OCI-LY3 (cell line): ENCODE measurements around the gene FNDC3A.
"Not testable (repeated sequence)": the region's sequence is repeated elsewhere in the genome, so short reads cannot be mapped to it uniquely, and the experiment has no call there.

ENCODE experiments used
- H2AFZ ChIP-seq: fragments of 200-600, 300-600 bp; shearing (Covaris generic); 2 replicates; pipeline ENCODE4 v1.6.0; 2014; ENCODE audit warnings: antibody characterized with exemption, low read depth, low read length
- H3K27ac ChIP-seq: fragments of 200-600, 300-600 bp; sonication (generic); 2 replicates; pipeline ENCODE4 v1.5.1; 2014; ENCODE audit warnings: mild to moderate bottlenecking, low read length, moderate library complexity, mixed read lengths
- H3K27me3 ChIP-seq: fragments of 200-600, 300-600 bp; sonication (generic); 2 replicates; pipeline ENCODE4 v1.6.1; 2014; ENCODE audit warnings: low read depth, low read length, mixed read lengths
- H3K36me3 ChIP-seq: fragments of 200-600, 300-600 bp; sonication (generic); replicated peaks from 2 replicates; pipeline ENCODE3; 2014; ENCODE audit warnings: low read depth, low read length, mixed read lengths
- H3K4me1 ChIP-seq: fragments of 300-600, 200-600 bp; sonication (generic); 2 replicates; pipeline ENCODE4 v1.6.1; 2014; ENCODE audit warnings: low read length, mixed read lengths
- H3K4me2 ChIP-seq: fragments of 200-600, 300-600 bp; sonication (generic); 2 replicates; pipeline ENCODE4 v1.6.1; 2014; ENCODE audit warnings: low read length, mixed read lengths
- H3K4me3 ChIP-seq: fragments of 300-600, 200-600 bp; sonication (generic); 2 replicates; pipeline ENCODE4 v1.5.1; 2014; ENCODE audit warnings: antibody characterized with exemption, mild to moderate bottlenecking, low read length, moderate library complexity
- H3K79me2 ChIP-seq: fragments of 300-600, 200-600 bp; shearing (Covaris generic); 2 replicates; pipeline ENCODE4 v1.6.1; 2014; ENCODE audit warnings: mild to moderate bottlenecking, low read length, mixed read lengths
- H3K9ac ChIP-seq: fragments of 300-600, 200-600 bp; shearing (Covaris generic); 2 replicates; pipeline ENCODE4 v1.6.0; 2014; ENCODE audit warnings: mild to moderate bottlenecking, low read length, moderate library complexity
- H3K9me3 ChIP-seq: fragments of 200-600, 300-600 bp; shearing (Covaris generic); 2 replicates; pipeline ENCODE4 v1.6.1; 2014; ENCODE audit warnings: low read length, mixed read lengths; ENCODE audit not compliant: insufficient read depth
- H4K20me1 ChIP-seq: fragments of 200-600, 300-600 bp; sonication (generic); 2 replicates; pipeline ENCODE4 v1.6.1; 2016; ENCODE audit warnings: low read length, mixed read lengths; ENCODE audit not compliant: insufficient read depth
- CTCF ChIP-seq: fragments of 200-600, 300-600 bp; sonication (generic); IDR thresholded peaks from 2 replicates; pipeline ENCODE4 v1.5.1; 2014; ENCODE audit warnings: antibody characterized with exemption, low read length, low read depth
- EZH2phosphoT487 ChIP-seq: fragments of 200-600 bp; shearing (Covaris generic); IDR thresholded peaks from 2 replicates; pipeline ENCODE4 v1.6.1; 2018; ENCODE audit warnings: antibody characterized with exemption, mixed run types, low read depth

The FNDC3A gene

GRCh38 chr13:49055021-49055420, 79.3 kb downstream of the FNDC3A start:
- H3K4me2 ChIP-seq = no peak overlapping the region
- H3K27me3 ChIP-seq = no peaks in the 10 kb centered on the region
- peaks cover 2% of the 10 kb centered on the region for H3K36me3 ChIP-seq
- H3K27ac ChIP-seq = no peak overlapping the region
- peaks cover 31% of the 10 kb centered on the region for H3K4me1 ChIP-seq
- peaks cover 9% of the 10 kb centered on the region; the same call in 1 of the 2 replicates for H3K79me2 ChIP-seq
- no peak overlapping the region for H3K4me3 ChIP-seq
- H4K20me1 ChIP-seq = no peaks in the 10 kb centered on the region
- TF ChIP-seq EZH2phosphoT487 = no peak
- no peak for TF ChIP-seq CTCF
- no peak overlapping the region for H3K9ac ChIP-seq
- H2AFZ ChIP-seq = no peak overlapping the region
- no peaks in the 10 kb centered on the region for H3K9me3 ChIP-seq

GRCh38 chr13:49057176-49057575, 81.5 kb downstream of the FNDC3A start:
- no peak overlapping the region for H3K9ac ChIP-seq
- peak overlapping the region; percentile 21 for H3K4me2 ChIP-seq
- H3K4me1 ChIP-seq = peaks cover 36% of the 10 kb centered on the region
- TF ChIP-seq EZH2phosphoT487 = no peak
- TF ChIP-seq CTCF = no peak
- no peak overlapping the region for H3K27ac ChIP-seq
- H3K36me3 ChIP-seq = peaks cover 2% of the 10 kb centered on the region
- no peak overlapping the region for H2AFZ ChIP-seq
- H3K27me3 ChIP-seq = no peaks in the 10 kb centered on the region
- peaks cover 4% of the 10 kb centered on the region; the same call in 1 of the 2 replicates for H3K79me2 ChIP-seq
- no peaks in the 10 kb centered on the region for H4K20me1 ChIP-seq
- H3K9me3 ChIP-seq = no peaks in the 10 kb centered on the region
- H3K4me3 ChIP-seq = no peak overlapping the region

GRCh38 chr13:49058761-49059160, 83.0 kb downstream of the FNDC3A start:
- TF ChIP-seq CTCF (no peak), EZH2phosphoT487 (no peak)
- Histone ChIP-seq H3K27ac (peak overlapping the region; percentile 31), H2AFZ (no peak overlapping the region), H3K36me3 (peaks cover 2% of the 10 kb centered on the region), H3K4me2 (peak overlapping the region; percentile 37), H3K9ac (no peak overlapping the region), H3K4me1 (peaks cover 42% of the 10 kb centered on the region), H3K4me3 (no peak overlapping the region), H3K79me2 (no peaks in the 10 kb centered on the region), H3K27me3 (no peaks in the 10 kb centered on the region), H4K20me1 (no peaks in the 10 kb centered on the region), H3K9me3 (no peaks in the 10 kb centered on the region)

GRCh38 chr13:49060678-49061387, 85.1 kb downstream of the FNDC3A start:
- no peaks in the 10 kb centered on the region for H3K36me3 ChIP-seq
- TF ChIP-seq EZH2phosphoT487 (no peak), CTCF (no peak)

GRCh38 chr13:49061388-49061752, 85.7 kb downstream of the FNDC3A start:
- H3K79me2 ChIP-seq, H4K20me1 ChIP-seq, H2AFZ ChIP-seq, H3K9me3 ChIP-seq, H3K27me3 ChIP-seq, H3K36me3 ChIP-seq, H3K27ac ChIP-seq, H3K4me3 ChIP-seq, H3K9ac ChIP-seq, H3K4me2 ChIP-seq: not testable (repeated sequence)
- peaks cover 39% of the 10 kb centered on the region for H3K4me1 ChIP-seq

More at GRCh38 chr13:49060678-49061387, 85.1 kb downstream of the FNDC3A start:
- H3K9me3 ChIP-seq = no peaks in the 10 kb centered on the region
- H4K20me1 ChIP-seq = no peaks in the 10 kb centered on the region
- no peak overlapping the region for H2AFZ ChIP-seq
- peaks cover 42% of the 10 kb centered on the region for H3K4me1 ChIP-seq
- no peak overlapping the region for H3K27ac ChIP-seq
- no peak overlapping the region for H3K4me2 ChIP-seq
- no peaks in the 10 kb centered on the region for H3K79me2 ChIP-seq
- no peak overlapping the region for H3K9ac ChIP-seq
- no peak overlapping the region for H3K4me3 ChIP-seq
- no peaks in the 10 kb centered on the region for H3K27me3 ChIP-seq
